ENCODE results near the gene PDE6G.

DNA sequence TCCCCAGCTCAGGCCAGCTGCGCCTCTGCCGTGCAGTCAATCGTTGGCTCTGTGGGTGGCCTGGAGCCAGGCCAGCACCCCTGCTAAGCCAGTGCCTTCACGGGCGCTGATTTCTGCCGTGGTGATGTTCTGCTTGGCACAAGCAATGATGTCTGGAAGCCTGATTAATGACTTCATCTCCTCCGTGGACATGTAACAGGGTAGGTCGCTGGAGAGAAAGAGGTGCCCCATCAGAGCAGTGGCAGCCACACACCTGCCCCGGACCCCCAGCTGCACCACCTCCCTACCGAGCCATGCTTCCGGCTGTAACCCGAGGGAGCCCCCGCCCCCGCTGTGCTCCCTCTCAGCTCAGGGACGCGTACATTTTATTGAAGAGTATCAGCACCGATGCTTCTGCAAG, 25.3 kb upstream of the PDE6G start:
- no peak for TF ChIP-seq EZH2 (IDR thresholded peaks at IDR 0.05; ENCODE audit: low read depth, unreplicated experiment)
- TF ChIP-seq, protein P1, sequence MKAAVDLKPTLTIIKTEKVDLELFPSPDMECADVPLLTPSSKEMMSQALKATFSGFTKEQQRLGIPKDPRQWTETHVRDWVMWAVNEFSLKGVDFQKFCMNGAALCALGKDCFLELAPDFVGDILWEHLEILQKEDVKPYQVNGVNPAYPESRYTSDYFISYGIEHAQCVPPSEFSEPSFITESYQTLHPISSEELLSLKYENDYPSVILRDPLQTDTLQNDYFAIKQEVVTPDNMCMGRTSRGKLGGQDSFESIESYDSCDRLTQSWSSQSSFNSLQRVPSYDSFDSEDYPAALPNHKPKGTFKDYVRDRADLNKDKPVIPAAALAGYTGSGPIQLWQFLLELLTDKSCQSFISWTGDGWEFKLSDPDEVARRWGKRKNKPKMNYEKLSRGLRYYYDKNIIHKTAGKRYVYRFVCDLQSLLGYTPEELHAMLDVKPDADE (IDR thresholded peaks at IDR 0.05), result no peak
- TF ChIP-seq JUNB (IDR thresholded peaks at IDR 0.05; ENCODE audit: unreplicated experiment), result no peak
- TF ChIP-seq, protein P2, sequence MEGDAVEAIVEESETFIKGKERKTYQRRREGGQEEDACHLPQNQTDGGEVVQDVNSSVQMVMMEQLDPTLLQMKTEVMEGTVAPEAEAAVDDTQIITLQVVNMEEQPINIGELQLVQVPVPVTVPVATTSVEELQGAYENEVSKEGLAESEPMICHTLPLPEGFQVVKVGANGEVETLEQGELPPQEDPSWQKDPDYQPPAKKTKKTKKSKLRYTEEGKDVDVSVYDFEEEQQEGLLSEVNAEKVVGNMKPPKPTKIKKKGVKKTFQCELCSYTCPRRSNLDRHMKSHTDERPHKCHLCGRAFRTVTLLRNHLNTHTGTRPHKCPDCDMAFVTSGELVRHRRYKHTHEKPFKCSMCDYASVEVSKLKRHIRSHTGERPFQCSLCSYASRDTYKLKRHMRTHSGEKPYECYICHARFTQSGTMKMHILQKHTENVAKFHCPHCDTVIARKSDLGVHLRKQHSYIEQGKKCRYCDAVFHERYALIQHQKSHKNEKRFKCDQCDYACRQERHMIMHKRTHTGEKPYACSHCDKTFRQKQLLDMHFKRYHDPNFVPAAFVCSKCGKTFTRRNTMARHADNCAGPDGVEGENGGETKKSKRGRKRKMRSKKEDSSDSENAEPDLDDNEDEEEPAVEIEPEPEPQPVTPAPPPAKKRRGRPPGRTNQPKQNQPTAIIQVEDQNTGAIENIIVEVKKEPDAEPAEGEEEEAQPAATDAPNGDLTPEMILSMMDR (conservative IDR thresholded peaks at IDR 0.05; ENCODE audit: low read depth in 2 of 2), result no peak
- TF ChIP-seq EZH2phosphoT487 (IDR thresholded peaks at IDR 0.05; ENCODE audit: unreplicated experiment), result no peak
- no peak for TF ChIP-seq CREB1 (CRISPR knock-in tag; IDR thresholded peaks at IDR 0.05; ENCODE audit: low read depth)
- no peak for TF ChIP-seq REST (IDR thresholded peaks at IDR 0.05; ENCODE audit: unreplicated experiment)
- TF ChIP-seq POLR2AphosphoS5 (IDR thresholded peaks at IDR 0.05; ENCODE audit: low read depth), result no peak
- no peak for TF ChIP-seq ZNF462 (CRISPR knock-in tag; IDR thresholded peaks at IDR 0.05)
- no peak for TF ChIP-seq NANOG (IDR thresholded peaks at IDR 0.05; ENCODE audit: borderline replicate concordance)
- no peak for TF ChIP-seq STAT1 (IDR thresholded peaks at IDR 0.05; ENCODE audit: unreplicated experiment)
- no peak for TF ChIP-seq ZNF114 (CRISPR knock-in tag; IDR thresholded peaks at IDR 0.05)

All from GM23338 (cell line).